GM21529 (cell line): ENCODE data around the gene MRPL19.

Experiments used
- ATAC-seq: cut with Tn5 transposase; IDR thresholded peaks from one replicate; pipeline ENCODE4 v1.9.1; 2021; ENCODE audit not compliant: unreplicated experiment

MRPL19 gene

GRCh38 chr2:75616406-75616805 is 30.2 kb upstream of the MRPL19 start:
- no peak for ATAC-seq

- ATAC-seq = no peak
Measured at GRCh38 chr2:75616933-75617332, 29.6 kb upstream of the MRPL19 start.

- ATAC-seq = no peak
Measured at GRCh38 chr2:75619956-75620740, 26.4 kb upstream of the MRPL19 start.

- no peak for ATAC-seq
Measured at GRCh38 chr2:75621228-75621627, 25.4 kb upstream of the MRPL19 start.

- no peak for ATAC-seq
Measured at GRCh38 chr2:75622500-75622899, 24.1 kb upstream of the MRPL19 start.

GRCh38 chr2:75622929-75623328 is 23.7 kb upstream of the MRPL19 start:
- no peak for ATAC-seq

- peak; percentile 94 for ATAC-seq
Measured at GRCh38 chr2:75627902-75628504, 18.6 kb upstream of the MRPL19 start.

- ATAC-seq = no peak
Measured at GRCh38 chr2:75632091-75632701, 14.4 kb upstream of the MRPL19 start.

GRCh38 chr2:75632813-75633212 is 13.8 kb upstream of the MRPL19 start:
- no peak for ATAC-seq

- ATAC-seq = no peak
Measured at GRCh38 chr2:75633620-75634019, 13.0 kb upstream of the MRPL19 start.

GRCh38 chr2:75634945-75635344 is 11.6 kb upstream of the MRPL19 start:
- ATAC-seq = no peak

- no peak for ATAC-seq
Measured at GRCh38 chr2:75637568-75637967, 9.0 kb upstream of the MRPL19 start.

GRCh38 chr2:75640621-75641121 is 5.9 kb upstream of the MRPL19 start:
- ATAC-seq = peak; percentile 97

- ATAC-seq = no peak
Measured at GRCh38 chr2:75641587-75641986, 5.0 kb upstream of the MRPL19 start.

GRCh38 chr2:75643980-75644379 is 2.6 kb upstream of the MRPL19 start:
- no peak for ATAC-seq

GRCh38 chr2:75645643-75646042 is 940 bp upstream of the MRPL19 start:
- no peak for ATAC-seq

- ATAC-seq = no peak
Measured at GRCh38 chr2:75646090-75646582, 447 bp upstream of the MRPL19 start.

GRCh38 chr2:75647771-75648170 is 1.2 kb downstream of the MRPL19 start:
- no peak for ATAC-seq

- no peak for ATAC-seq
Measured at GRCh38 chr2:75654012-75654411, 7.4 kb downstream of the MRPL19 start.

- no peak for ATAC-seq
Measured at GRCh38 chr2:75655861-75656260, 9.3 kb downstream of the MRPL19 start.

- no peak for ATAC-seq
Measured at GRCh38 chr2:75656563-75656962, 10.0 kb downstream of the MRPL19 start.

GRCh38 chr2:75657798-75658197 is 11.2 kb downstream of the MRPL19 start:
- ATAC-seq = no peak
